ENCODE measurements around the gene LMBRD1.
"Not testable (repeated sequence)": the region's sequence is repeated elsewhere in the genome, so short reads cannot be mapped to it uniquely, and the experiment has no call there.

The LMBRD1 gene

DNA sequence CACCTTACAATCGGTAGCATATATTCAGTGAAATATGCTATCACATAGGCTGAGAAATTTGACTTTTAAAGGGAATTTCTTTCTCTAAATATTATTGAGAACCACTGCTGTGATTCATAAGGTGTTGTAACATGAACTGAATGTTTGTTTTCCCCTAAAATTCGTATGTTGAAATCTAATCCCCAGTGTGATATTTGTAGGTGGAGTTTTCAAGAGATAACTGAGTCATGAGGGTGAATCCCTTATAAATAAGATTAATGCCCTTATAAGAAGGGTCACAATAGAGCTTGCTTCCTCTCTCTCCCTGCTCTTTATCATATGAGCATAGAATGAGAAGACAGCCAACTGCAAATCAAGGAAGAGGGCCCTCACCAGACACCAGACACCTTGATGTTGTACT lies 64.8 kb downstream of the LMBRD1 start:
- no peak for DNase-seq

DNA sequence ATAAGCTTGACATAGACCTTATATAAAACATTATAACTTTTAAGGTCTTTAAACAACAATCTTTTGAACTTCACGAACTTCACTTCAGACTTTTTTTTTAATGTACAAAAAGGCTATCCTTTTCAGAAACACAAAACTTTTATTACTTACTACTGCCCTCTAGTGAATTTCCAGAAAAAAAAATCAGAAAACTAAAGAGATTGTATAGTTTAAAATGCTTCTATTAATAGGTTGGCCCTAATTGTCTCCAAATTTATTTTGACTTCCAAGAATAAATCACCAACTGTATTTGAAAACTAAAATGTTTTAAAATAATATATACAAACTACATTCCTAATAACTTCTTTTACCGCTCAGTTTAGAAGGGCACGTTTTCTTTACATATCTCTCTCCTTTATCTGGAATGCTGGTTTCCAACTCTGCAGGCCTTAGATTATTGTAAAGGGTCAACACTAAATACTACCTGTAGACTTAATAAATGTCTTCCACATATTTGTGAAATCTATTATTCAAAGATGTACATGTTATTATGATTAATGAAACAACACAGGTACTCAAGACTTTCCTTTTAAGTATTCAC lies 66.8 kb downstream of the LMBRD1 start:
- peak; percentile 5 for DNase-seq

DNA sequence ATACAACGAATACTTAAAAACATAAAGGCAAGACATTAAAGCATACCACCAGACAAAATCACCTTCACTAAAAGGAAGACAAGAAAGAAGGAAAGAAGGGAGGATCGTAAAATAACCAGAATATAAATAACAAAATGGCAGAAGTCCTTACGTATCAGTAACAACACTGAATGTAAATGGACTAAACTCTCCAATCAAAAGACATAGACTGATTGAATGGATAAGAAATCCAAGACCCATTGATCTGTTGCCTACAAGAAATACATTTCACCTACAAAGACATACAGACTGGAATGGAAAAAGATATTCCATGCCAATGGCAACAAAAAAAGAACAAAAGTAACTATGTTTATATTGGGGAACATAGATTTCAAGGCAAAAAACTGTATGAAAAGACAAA lies 74.1 kb downstream of the LMBRD1 start:
- DNase-seq: no peak

DNA sequence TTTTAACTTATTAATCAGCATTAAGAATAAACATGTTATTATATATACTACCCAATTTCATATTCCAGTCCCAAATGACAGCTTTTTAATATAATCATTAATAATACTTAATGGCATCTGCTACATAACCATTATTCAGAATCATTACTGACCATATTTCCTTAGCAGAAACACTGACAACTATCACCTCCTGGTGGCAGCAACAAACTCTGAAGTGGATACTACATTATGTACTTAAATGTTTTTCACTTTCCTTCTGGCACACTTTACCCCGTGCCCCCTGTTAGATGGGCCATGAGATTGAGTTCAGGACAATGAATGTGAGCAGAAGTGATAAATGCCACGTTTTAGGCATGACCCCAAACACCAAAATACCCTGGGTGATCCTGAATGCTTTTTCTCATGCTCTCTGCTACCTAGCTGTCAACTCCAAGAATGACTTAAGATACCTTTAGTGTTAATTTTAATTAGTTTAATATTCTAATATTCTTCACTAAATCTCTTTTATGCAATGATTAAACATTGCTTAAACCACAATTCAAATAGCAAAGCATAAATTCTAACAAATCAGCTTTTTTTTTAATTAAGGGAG lies 77.1 kb downstream of the LMBRD1 start:
- no peak for DNase-seq

DNA sequence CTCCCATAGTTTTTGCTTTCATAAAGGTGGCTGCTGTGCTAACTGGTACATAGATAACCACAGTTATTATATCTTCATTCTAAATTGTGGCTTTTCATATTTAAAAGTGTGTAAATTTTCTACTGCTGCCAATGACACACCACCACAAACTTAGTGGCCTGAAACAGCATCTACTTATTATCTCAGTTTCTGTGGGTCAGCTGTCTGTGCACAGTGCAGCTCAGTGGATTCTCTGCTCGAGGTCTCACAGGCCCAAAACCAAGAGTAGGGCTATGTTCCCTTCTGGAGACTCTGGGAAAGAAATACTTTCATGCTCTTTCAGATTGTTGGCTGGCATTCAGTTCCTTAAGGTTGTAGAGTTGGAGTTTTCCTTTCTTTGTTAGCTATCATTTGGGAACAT lies 90.1 kb downstream of the LMBRD1 start:
- no peak for DNase-seq

DNA sequence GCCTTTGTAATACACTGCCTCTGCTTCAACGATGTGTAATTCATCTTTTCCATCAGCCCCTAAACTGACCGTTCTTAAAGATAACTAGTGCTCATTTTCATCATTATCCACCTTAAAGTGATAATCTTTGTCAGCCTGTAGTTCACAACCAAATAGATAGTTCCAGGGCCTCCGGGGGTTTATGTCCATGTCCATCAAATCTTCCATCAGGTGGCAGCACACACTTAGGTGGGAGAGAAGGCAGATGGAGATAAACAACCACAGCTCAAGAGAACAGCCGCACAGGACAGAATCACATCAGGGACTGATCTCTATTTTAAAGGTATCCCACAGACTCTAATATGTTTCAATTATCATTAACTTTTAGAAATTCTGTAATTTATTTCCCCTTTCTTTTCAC lies 90.9 kb downstream of the LMBRD1 start:
- DNase-seq: no peak

DNA sequence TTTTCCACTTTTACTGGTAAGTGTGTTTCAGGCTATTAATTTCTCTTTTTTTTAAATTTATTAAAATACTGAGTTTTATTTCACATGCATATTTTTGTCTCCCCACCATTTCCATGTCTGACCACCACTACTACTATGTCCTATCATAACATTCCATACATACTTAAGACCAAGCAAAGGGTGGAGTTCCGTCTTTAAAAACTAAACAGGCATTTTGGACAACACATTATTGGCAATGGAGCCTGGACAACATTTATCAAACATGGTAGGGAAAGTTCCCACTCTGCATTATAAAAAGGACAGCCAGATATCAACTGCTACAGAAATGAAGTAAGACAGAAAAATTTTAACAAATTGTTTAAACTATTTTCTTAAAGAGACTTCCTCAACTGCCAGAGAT lies 91.9 kb downstream of the LMBRD1 start:
- DNase-seq: no peak

DNA sequence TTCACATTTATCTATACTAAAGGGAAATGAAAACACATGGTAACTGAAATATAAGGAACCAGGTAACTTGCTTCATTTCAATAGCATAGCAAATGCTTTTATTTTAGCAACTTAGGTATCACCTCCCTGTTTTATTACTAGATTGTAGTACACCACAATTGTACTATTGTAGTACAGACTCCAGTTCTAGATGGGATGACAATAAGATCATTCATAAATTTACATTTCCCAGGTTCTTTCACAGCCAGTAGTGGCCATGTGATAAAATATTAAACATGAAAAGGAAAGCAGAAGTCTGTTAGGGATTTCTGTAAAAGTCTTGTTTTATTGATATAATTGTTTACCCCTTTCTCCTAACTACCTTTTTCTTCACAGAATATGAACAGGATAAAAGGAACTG lies 97.2 kb downstream of the LMBRD1 start:
- no peak for DNase-seq

DNA sequence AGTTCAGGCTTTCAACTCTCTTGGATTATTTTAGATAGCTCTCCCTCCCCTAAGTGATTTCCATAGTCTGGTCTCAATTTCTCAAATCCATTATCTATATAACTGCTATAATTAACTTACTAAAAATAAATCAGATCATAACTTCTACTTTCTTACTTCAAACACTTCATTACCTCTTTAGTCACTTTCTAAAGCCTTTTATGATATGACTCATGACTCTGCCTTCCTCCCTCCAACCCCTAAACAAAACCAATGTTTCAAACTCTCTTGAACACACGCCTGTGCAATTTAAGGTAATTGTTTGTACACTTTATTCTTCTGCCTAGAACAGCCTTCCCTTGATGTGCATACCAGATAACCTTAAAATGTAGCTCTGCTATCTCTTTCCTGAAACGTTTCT lies 100.5 kb downstream of the LMBRD1 start:
- no peak for DNase-seq

DNA sequence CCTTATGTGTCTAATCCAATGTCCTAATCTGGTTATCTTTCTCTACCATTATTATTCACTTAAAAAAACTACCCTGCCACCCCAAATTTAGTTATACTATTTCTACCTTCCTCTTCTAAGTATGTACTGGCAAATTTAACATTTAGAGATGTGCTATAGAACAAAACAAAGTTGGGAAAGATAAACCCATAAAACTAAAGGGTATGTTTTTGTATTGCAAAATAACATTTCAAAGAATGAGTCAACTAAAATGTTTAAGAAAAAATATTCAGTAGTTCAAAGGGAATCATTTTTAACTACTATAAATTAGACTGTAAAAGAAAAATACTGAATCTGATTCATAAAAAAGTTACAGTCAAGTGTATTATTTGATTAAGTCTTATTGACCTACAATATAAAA lies 103.0 kb downstream of the LMBRD1 start:
- no peak for DNase-seq

DNA sequence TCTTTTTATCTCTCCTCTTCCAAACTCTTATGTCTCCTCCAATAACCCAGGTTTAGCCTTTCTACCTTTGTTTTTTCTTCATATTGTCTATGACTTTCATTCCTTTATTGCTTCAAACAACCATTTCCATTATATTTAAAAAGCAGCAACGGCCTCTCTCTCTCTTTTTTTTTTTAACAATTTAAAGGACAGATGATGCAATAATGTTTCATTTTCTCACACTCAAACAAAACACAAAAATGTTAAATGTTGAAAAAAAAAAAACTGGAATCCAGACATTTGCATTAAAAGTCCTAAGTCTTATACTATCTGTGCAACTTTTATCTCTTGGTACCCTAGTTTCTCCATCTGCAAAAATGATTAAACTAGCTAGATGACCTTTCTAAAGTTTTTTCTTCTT lies 105.8 kb downstream of the LMBRD1 start:
- DNase-seq: no peak

DNA sequence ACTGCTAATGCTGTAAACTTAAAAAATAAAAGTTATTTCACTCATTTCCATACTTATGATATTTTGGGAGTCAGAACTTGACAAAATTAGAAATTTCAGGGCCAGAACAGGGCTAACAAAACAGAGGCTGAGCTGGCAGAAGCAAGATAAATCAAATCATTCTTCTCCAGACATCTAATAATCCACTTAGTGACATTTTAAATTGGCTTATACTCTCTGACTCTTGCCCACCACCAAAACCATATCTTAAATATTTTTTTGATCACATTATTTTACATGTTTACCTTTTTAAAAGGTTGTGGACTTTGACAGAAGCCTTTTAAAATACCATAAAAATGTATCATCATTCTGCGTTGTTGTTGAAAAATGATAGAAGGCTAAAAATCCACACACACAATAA lies 116.5 kb downstream of the LMBRD1 start:
- no peak for DNase-seq

DNA sequence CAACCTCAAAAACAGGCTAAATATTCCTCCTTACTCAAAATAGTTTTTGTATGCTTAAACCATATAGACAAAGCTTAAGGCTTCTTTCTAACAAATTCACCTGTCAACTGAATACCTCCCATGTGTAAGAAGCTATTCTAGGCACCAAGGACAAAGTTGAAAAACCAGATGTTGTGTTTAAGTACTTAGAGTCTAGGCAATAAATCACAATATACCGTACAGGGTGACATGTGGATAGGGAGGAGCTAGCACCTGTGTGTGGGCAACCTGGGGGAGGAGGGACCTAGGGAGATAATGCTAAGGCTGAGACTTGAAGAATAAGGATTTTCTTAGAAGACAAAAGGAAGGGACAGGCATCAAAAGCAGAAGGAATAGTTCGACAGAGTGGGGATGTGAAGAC lies 123.5 kb downstream of the LMBRD1 start:
- no peak for DNase-seq

DNA sequence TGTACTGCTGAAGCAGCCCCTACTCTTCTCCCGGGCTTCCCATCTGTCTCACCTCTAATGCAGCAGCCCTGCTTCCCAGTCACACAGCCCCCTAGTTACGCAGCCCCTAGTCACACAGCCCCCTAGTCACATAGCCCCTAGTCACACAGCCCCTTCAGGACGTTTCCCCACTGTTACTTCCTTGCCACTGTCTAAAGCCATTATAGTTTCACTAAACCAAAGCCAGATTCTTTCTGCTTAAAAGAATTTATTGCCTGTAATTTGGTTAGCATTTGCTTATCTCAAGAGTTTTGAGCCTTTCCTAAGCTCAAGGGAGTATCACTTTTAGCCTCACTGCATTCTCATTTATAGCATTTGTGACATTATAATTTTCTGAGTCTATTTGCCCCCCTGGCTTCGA lies 127.9 kb downstream of the LMBRD1 start:
- DNase-seq: no peak

DNA sequence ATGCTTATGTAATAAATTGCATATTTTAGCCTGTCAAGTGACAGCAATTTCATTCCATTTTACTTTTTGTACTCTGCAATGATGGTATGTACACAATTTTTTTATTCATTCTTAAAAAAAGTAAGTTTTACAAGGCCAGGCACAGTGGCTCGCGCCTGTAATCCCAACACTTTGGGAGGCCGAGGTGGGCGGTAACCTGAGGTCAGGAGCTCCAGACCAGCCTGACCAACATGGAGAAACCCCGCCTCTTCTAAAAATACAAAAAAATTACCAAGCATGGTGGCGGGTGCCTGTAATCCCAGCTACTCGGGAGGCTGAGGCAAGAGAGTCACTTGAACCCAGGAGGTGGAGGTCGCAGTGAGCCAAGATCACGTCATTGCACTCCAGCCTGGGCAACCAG lies 130.0 kb downstream of the LMBRD1 start:
- DNase-seq: not testable (repeated sequence)

DNA sequence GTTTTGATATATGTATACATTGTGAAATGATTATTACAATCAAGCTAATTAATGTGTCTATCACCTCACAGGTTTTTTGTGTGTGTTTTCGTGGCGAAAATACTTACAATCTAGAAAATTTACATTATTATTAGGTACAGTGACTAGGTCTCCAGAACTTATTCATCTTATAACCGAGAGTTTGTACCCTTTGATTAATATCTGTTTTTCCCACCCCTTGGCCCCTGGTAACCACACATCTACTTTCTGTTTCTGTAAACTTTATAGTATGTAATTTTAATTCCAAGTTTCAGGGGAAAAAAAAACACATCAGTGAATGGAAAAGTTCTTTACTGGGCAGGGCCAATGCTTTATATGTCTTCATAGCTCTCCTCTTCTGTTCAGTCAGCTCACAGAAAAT lies 131.4 kb downstream of the LMBRD1 start:
- no peak for DNase-seq

DNA sequence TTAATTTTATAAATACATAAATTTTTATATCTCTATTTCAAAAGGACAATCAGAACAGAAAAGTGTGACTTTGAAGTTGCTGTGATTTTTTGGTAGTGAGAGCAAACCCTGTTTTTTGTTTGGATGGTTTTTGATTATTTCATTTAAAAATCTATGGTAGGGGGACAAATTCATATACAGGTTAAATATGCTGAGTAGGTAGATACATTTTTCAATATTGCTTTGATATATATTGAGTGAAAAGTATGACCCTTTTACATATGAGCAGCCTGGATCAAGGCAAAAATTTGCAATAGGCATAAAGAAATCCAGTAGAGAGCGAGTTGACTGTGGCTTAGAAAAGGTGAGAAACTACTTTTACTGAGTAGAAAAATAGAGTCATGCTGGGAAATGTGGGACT lies 132.3 kb downstream of the LMBRD1 start:
- no peak for DNase-seq

DNA sequence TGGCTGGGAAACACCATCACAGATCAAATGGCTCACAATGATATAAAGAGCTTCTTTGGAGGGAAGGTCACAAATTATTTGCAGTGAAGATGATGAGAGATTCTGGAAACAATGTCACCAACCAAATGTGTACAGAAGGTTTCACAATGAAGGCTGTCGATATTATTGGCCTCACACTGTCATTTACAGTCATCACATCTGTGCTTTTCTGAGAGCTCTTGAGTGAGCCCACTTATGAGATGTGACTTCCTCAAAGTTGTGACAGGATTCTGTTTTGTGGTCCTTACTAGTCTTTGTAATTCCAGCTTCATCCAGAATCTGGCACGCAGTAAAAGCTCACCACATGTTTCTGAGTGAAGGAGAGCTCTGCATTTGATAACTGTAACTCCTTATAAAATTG lies 133.6 kb downstream of the LMBRD1 start:
- DNase-seq: no peak

DNA sequence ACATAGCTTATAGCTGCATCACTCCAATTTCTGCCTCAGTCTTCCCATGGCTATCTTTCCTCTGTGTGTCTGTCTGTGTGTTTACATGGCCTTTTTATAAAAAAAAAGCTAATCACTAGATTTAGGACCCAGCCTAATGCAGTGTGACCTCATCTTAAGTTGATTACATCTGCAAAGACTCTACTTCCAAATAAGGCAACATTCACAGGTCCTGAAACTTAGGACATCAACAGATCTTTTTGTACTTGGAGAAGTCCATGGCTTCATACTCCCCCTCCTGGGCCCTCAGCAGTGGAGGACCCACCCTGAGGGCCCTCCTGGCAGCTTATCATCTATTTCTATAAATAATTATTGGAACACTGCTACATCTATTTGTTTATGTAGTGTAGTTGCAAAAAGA lies 146.1 kb downstream of the LMBRD1 start:
- no peak for DNase-seq

DNA sequence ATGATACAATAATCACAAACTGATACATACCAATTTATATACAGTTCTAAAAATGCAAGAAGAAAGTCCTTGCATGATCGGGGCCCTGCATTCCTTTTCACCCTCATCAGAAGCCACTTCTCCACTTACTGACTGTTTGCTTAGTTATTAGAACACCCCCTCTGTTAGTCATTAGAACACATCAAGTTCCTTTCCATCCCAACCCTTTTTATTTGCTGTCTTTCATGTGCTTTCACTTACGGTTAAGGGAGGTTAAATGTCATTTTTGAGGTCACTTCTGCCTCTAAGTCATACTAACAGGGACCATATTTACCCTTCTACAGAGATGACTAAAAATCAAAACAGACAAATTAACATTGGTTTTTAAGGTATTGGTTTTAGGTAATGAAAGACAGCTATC lies 149.1 kb downstream of the LMBRD1 start:
- DNase-seq: no peak

DNA sequence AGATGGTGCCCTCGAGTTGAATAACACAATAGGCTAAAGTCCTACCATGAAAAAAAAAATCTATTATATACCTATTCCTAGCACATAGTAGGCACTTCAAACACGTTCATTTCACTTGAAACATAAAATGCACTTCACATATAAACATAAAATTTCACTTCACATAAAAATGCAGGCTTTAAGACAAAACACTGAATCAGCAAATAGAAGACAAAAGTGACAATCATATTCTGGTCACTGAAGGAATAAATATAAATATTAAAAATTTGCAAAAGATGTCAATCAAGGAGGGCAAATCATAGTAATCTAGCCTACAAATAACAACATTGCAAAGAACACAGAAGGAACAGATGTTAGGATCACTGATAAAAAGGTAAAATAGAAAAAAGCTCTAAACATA lies 153.1 kb downstream of the LMBRD1 start:
- DNase-seq: no peak

DNA sequence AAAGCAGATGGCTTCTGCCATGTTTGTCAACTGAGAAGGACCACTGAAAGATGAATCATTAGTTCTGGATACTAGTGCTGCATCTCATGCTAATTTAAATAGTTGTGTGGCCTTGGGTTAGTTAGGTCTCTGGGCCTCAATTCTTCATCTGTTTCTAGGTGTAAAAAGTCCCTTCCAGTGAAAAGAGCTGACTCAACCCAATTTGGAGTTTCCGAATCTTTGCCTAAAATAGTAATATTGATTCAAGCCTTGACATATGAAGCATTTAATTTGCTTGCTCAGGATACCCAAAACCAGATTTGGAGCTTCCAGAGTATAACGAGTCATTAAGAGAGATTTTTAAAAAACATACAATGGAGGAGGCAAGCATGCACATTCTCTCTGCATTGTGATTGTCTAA lies 163.9 kb downstream of the LMBRD1 start:
- DNase-seq: no peak

DNA sequence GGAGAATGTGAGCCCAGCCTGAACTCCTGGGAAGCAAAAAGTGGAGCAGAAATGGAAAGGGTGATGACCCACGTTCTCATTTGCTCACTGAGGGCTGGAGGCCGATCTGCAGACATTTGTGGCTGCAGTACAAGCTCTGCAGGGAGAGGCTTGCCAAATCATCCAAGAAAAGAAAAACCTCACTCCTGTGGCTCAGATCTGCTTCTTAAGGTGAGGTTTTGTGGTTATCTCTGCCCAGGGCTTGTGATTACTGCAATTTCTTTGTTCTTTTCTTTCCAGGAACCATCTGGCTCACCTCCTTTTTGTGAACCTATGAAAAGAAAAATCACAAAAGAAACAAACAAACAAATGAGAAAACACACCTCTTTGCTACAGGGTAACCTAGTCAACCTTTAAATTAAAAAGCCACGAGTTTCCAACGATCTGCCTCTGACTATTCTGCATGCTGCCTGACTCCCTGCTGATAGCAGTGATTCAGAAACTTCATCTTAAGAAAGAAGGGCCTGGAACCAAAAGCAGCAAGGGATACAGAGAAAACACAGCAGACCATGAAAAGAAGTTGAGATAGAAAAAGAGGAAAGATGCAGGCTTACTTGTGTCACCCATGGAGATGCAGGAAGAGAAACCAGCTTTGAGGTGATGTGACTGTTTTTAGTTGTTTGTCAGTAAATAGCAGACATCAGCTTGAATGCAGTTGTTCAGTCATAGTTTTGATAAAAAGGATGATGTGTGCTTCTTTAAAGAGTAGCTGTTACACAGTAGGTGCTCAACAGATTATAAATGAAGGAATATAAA lies 165.1 kb downstream of the LMBRD1 start:
- peak; percentile 1 for DNase-seq

DNA sequence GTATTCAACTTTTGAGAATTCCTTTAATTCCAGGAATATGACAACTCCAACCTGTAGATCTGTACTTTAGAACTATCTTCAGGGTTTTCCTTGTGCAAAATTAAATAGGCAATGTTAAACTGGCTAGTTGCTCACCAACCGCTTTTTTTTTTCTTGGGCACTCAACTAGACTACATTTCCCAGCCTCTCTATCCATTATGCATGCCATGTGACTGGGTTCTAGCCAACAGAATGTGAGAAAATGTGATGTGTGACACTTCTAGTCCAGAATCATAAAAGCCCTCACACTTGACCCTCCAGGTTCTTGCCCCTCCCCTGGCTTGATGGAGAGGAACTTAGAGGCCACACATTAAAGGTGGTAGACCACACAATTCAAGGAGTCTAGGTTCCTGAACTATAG lies 166.0 kb downstream of the LMBRD1 start:
- DNase-seq: no peak

DNA sequence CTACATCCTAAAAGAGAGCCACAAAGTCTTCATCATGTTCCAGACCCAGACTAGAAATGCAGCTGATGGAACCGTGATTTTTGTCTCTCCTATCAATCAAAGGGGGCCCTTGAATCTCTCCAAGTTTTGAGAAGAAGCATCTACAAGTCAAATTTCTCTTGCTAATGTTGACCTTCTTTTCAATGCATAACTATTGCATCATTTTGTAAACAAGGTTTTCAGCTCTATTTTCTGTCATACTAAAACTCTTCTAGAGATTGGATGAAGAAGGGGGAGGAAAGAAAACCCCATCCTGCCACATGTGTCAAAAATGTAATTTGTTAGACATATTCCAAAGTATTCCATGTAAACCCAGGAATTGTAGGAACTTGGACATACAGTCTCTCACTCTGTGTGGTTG lies 169.2 kb downstream of the LMBRD1 start:
- DNase-seq: no peak
